Upper lobe of left lung (tissue), 4 donors: ENCODE measurements around the gene OSBPL2.

Experiments
- CTCF ChIP-seq, 6 experiments: fragments of 450-650 bp in 4 of 6; fragments of 200-600 bp in 2 of 6; sonication (generic) in 2 of 6; IDR thresholded peaks; one replicate each; pipeline ENCODE4 v1.5.1; 2016 to 2019; ENCODE audit warnings: antibody characterized with exemption in 6 of 6
- EP300 ChIP-seq, 4 donors: sonication (generic); formaldehyde crosslinking; IDR thresholded peaks; one replicate each; pipeline ENCODE4 v1.5.1; 2017; ENCODE audit warnings: antibody characterized with exemption in 4 of 4, control low read depth in 2 of 4
- POLR2A ChIP-seq, 4 donors: fragments of 450-650 bp; IDR thresholded peaks; one replicate each; pipeline ENCODE4 v1.5.1; 2016 to 2017; ENCODE audit warnings: antibody characterized with exemption in 4 of 4, mild to moderate bottlenecking in 2 of 4

- TF ChIP-seq CTCF (IDR thresholded peaks at IDR 0.05) (no peak), EP300 (IDR thresholded peaks at IDR 0.05) (no peak), POLR2A (IDR thresholded peaks at IDR 0.05) (no peak)
Observed at GRCh38 chr20:62268228-62268900, 30.0 kb downstream of the OSBPL2 start.
